Measurements from ENCODE around the gene AFF2.
"Not testable (repeated sequence)": the region's sequence is repeated elsewhere in the genome, so short reads cannot be mapped to it uniquely, and the experiment has no call there.

DNA sequence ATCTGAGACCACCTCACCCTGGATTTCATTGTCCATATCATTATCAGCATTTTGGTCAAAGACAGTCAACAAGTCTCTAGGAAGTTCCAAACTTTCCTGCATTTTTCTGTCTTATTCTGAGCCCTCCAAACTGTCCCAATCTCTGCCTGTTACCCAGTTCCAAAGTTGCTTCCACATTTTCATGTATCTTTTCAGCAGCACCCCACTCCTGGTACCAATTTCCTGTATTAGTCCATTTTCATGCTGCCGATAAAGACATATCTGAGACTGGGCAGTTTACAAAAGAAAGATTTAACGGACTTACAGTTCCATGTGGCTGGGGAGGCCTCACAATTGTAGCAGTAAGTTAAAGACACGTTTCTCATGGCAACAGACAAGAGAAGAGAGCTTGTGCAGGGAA, 168.8 kb downstream of the AFF2 start:
- TF ChIP-seq POLR2A (IDR thresholded peaks at IDR 0.05; ENCODE audit: low read depth, low read length); POLR2AphosphoS5 (IDR thresholded peaks at IDR 0.05; ENCODE audit: low read depth, low read length); TAF1 (IDR thresholded peaks at IDR 0.05; ENCODE audit: borderline replicate concordance, low read depth, low read length): not testable (repeated sequence)

Data from GM12892 (cell line).